ENCODE measurements around the gene LLGL2. TPM values are rescaled to one million over a fixed set of nuclear protein-coding genes. Genes with fewer than 3 reads are reported as not detected.

The LLGL2 gene
- total RNA-seq, 1 experiment from 2014 or later, result 6.1 TPM

DNA sequence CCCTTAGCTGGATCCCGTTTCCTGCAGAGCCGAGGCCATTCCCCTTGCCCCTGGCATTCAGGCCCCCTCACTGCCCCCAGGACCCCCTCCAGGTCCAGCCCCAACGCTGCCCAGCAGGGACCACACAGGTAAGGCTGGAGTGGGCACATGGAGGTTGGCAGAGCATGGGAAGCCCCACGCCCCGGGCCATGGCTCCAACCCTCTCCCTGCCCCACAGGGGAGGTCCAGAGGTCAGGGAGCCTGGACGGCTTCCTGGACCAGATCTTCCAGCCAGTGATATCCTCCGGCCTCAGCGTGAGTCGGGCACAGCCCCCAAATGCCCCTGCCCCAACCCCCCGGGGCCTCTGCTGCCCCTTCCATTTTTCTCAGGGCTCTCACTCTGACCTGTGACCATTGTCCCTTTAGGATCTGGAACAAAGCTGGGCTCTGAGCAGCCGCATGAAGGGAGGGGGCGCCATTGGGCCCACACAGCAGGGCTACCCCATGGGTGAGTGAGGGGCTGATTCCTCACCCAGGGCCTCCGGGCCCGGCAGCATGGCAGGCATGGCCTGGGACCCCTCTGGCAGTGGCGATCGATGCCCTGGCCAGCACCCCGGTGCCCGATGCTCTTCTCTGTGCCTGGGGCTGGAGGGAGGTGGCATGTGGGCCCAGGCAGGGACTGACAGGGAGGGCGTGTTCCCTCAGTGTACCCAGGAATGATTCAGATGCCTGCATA, 89.2 kb downstream of the LLGL2 start:
- H3K27ac ChIP-seq (ENCODE audit: low read length), result no peak overlapping the region
- no peaks in the 10 kb centered on the region for H3K9me2 ChIP-seq (replicated peaks; ENCODE audit: insufficient read depth, low read length)
- no peaks in the 10 kb centered on the region for H3K36me3 ChIP-seq (ENCODE audit: insufficient read depth, low read length)
- H3K4me2 ChIP-seq (ENCODE audit: low read depth, low read length, poor library complexity, severe bottlenecking), result no peak overlapping the region
- no peak for DNase-seq
- no peaks in the 10 kb centered on the region for H3K9me3 ChIP-seq (ENCODE audit: low read length)
- no peaks in the 10 kb centered on the region for H3K79me2 ChIP-seq (ENCODE audit: low read length)
- no peaks in the 10 kb centered on the region for H3K27me3 ChIP-seq (ENCODE audit: low read length)
- no peak overlapping the region for H3K9ac ChIP-seq (ENCODE audit: low read length)
- no peak overlapping the region for H2AFZ ChIP-seq (ENCODE audit: low read length)
- no peaks in the 10 kb centered on the region; the same call in 1 of the 2 replicates for H3K4me1 ChIP-seq (ENCODE audit: low read length)
- H3K4me3 ChIP-seq (ENCODE audit: low read length), result no peak overlapping the region
- no peaks in the 10 kb centered on the region for H4K20me1 ChIP-seq (ENCODE audit: insufficient read depth, low read depth, low read length)

DNA sequence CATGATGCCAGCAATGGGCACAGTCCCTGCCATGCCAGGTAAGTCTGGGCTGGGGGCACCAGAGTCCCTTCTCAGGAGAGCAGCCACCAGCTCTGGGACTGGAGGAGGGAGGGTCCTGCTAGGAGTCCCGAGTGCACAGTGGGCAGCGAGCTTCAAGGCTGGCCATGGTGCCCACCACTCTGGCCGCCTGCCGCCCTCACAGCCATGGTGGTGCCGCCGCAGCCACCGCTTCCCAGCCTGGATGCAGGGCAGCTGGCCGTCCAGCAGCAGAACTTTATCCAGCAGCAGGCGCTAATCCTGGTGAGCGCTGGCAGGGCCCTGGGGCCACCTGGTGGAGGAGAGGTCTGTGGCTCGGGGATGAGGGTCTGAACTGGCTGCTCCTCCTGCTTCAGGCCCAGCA, 89.8 kb downstream of the LLGL2 start:
- 0 out of 2 replicates have a peak, but pooled peaks cover 2% of the 10 kb centered on the region for H4K20me1 ChIP-seq (ENCODE audit: insufficient read depth, low read depth, low read length)
- H3K4me2 ChIP-seq (ENCODE audit: low read depth, low read length, poor library complexity, severe bottlenecking), result no peak overlapping the region
- no peak overlapping the region for H3K9ac ChIP-seq (ENCODE audit: low read length)
- H3K27ac ChIP-seq (ENCODE audit: low read length), result no peak overlapping the region
- no peaks in the 10 kb centered on the region for H3K9me3 ChIP-seq (ENCODE audit: low read length)
- H3K36me3 ChIP-seq (ENCODE audit: insufficient read depth, low read length), result no peaks in the 10 kb centered on the region
- H3K27me3 ChIP-seq (ENCODE audit: low read length), result no peaks in the 10 kb centered on the region
- no peaks in the 10 kb centered on the region for H3K79me2 ChIP-seq (ENCODE audit: low read length)
- no peak for DNase-seq
- no peak overlapping the region for H3K4me3 ChIP-seq (ENCODE audit: low read length)
- no peaks in the 10 kb centered on the region for H3K9me2 ChIP-seq (replicated peaks; ENCODE audit: insufficient read depth, low read length)
- H2AFZ ChIP-seq (ENCODE audit: low read length), result no peak overlapping the region
- no peaks in the 10 kb centered on the region; the same call in 1 of the 2 replicates for H3K4me1 ChIP-seq (ENCODE audit: low read length)

DNA sequence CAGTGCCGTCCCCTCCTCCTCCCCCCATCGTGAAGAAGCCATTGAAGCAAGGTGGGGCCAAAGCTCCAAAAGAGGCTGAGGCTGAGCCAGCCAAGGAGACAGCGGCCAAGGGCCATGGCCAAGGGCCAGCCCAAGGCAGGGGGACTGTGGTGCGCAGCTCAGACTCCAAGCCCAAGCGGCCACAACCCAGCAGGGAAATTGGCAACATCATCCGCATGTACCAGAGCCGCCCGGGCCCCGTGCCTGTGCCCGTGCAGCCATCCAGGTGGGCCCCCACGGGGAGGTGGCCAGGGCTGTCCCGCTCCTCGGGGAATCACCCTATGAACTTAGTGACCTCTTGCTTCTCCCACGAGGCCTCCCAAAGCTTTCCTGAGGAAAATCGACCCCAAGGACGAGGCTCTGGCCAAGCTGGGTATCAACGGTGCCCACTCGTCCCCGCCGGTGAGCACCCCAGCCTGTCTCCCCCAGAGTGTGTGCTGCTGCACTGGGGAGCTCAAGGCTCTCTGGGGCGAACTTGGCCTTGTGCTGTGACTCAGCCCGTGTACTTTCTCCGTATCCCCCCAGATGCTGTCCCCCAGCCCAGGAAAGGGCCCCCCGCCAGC, 91.1 kb downstream of the LLGL2 start:
- H3K27me3 ChIP-seq (ENCODE audit: low read length), result no peaks in the 10 kb centered on the region
- H3K79me2 ChIP-seq (ENCODE audit: low read length), result no peaks in the 10 kb centered on the region
- H3K9me3 ChIP-seq (ENCODE audit: low read length), result no peaks in the 10 kb centered on the region
- H3K36me3 ChIP-seq (ENCODE audit: insufficient read depth, low read length), result no peaks in the 10 kb centered on the region
- H3K9me2 ChIP-seq (replicated peaks; ENCODE audit: insufficient read depth, low read length), result no peaks in the 10 kb centered on the region
- H3K4me3 ChIP-seq (ENCODE audit: low read length), result no peak overlapping the region
- no peak overlapping the region for H2AFZ ChIP-seq (ENCODE audit: low read length)
- no peak overlapping the region for H3K4me2 ChIP-seq (ENCODE audit: low read depth, low read length, poor library complexity, severe bottlenecking)
- no peak overlapping the region for H3K27ac ChIP-seq (ENCODE audit: low read length)
- 0 out of 2 replicates have a peak, but pooled peaks cover 8% of the 10 kb centered on the region for H4K20me1 ChIP-seq (ENCODE audit: insufficient read depth, low read depth, low read length)
- H3K9ac ChIP-seq (ENCODE audit: low read length), result no peak overlapping the region
- H3K4me1 ChIP-seq (ENCODE audit: low read length), result no peaks in the 10 kb centered on the region
- DNase-seq, result no peak

DNA sequence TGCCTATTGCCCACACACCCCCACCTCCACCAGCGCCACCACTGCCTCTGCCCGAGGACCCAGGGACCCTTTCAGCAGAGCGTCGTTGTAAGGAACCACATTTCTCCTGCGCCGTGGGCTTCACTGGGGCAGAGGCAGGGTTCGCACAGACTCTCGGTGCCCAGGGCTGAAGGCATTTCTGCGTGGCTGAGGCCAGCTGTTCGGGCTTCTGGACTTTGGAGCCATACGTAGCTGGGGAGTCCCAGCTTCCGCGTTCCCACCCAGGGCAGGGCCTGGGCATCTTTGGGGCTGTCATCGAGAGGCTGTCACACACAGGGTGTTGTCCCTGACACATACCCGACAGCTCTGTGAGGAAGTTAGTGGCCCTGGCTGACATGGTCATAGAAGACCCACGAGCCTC, 91.7 kb downstream of the LLGL2 start:
- H3K9me3 ChIP-seq (ENCODE audit: low read length), result no peaks in the 10 kb centered on the region
- no peaks in the 10 kb centered on the region for H3K79me2 ChIP-seq (ENCODE audit: low read length)
- no peaks in the 10 kb centered on the region for H3K27me3 ChIP-seq (ENCODE audit: low read length)
- H4K20me1 ChIP-seq (ENCODE audit: insufficient read depth, low read depth, low read length), result 0 out of 2 replicates have a peak, but pooled peaks cover 12% of the 10 kb centered on the region
- no peak overlapping the region for H3K9ac ChIP-seq (ENCODE audit: low read length)
- no peaks in the 10 kb centered on the region for H3K36me3 ChIP-seq (ENCODE audit: insufficient read depth, low read length)
- no peaks in the 10 kb centered on the region for H3K4me1 ChIP-seq (ENCODE audit: low read length)
- H3K4me2 ChIP-seq (ENCODE audit: low read depth, low read length, poor library complexity, severe bottlenecking), result no peak overlapping the region
- H2AFZ ChIP-seq (ENCODE audit: low read length), result no peak overlapping the region
- H3K9me2 ChIP-seq (replicated peaks; ENCODE audit: insufficient read depth, low read length), result no peaks in the 10 kb centered on the region
- DNase-seq, result no peak
- no peak overlapping the region for H3K27ac ChIP-seq (ENCODE audit: low read length)
- H3K4me3 ChIP-seq (ENCODE audit: low read length), result no peak overlapping the region

DNA sequence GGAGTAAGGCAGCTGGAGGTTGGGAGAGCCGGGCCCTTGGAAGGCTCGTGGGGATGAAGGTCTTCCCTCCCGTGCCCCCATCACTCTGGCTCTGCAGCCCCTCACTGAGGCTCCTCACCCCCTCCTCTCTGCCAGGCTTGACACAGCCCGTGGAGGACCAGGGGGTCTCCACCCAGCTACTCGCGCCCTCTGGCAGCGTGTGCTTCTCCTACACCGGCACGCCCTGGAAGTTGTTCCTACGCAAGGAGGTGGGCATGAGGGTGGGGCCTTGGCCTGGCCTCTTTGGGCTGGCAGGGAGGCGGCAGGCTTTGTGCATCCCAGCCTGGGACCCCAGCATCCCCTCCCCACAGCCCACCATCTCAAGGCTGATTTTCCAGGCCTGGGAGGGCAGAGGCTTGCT, 92.2 kb downstream of the LLGL2 start:
- Histone ChIP-seq H3K4me2 (ENCODE audit: low read depth, low read length, poor library complexity, severe bottlenecking) (no peak overlapping the region), H4K20me1 (ENCODE audit: insufficient read depth, low read depth, low read length) (0 out of 2 replicates have a peak, but pooled peaks cover 12% of the 10 kb centered on the region), H3K4me1 (ENCODE audit: low read length) (no peaks in the 10 kb centered on the region), H3K9me3 (ENCODE audit: low read length) (no peaks in the 10 kb centered on the region), H3K36me3 (ENCODE audit: insufficient read depth, low read length) (no peaks in the 10 kb centered on the region), H3K79me2 (ENCODE audit: low read length) (no peaks in the 10 kb centered on the region), H3K9me2 (replicated peaks; ENCODE audit: insufficient read depth, low read length) (no peaks in the 10 kb centered on the region), H3K9ac (ENCODE audit: low read length) (no peak overlapping the region), H3K4me3 (ENCODE audit: low read length) (no peak overlapping the region), H3K27me3 (ENCODE audit: low read length) (no peaks in the 10 kb centered on the region), H3K27ac (ENCODE audit: low read length) (no peak overlapping the region), H2AFZ (ENCODE audit: low read length) (no peak overlapping the region)
- DNase-seq, result no peak

DNA sequence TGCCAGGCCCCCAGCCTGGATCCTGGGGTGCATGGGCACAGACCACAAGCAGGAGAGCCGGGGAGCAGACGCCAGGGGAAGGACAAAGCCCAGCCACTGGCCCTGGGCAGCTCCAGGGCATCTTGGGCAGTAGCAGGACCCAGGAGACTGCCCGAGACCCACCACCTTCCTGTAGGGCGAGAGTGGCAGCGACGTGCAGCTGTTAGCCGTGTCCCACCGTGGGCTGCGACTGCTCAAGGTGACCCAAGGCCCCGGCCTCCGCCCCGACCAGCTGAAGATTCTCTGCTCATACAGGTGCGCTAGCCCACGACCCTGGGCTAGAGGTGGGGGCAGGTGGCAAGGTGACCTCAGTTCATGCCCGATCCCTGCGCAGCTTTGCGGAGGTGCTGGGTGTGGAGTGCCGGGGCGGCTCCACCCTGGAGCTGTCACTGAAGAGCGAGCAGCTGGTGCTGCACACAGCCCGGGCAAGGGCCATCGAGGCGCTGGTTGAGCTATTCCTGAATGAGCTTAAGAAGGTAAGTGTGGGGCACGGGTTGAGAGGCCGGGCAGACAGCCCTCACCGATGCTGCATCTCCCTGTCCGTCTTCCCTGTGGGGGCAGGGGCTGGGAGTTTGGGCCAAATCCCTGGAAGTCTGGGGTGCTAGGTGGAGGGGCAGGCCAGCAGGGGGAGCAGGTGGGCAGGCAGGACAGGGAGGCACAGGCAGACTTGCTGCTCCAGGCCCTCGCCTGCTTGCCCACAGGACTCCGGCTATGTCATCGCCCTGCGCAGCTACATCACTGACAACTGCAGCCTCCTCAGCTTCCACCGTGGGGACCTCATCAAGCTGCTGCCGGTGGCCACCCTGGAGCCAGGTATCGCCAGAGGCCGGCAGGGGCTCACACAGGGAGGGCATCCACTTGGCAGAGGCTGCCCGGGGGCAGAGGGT, 94.3 kb downstream of the LLGL2 start:
- Histone ChIP-seq H3K27me3 (ENCODE audit: low read length) (no peaks in the 10 kb centered on the region), H3K9ac (ENCODE audit: low read length) (no peak overlapping the region), H3K4me1 (ENCODE audit: low read length) (no peaks in the 10 kb centered on the region), H3K9me3 (ENCODE audit: low read length) (no peaks in the 10 kb centered on the region), H3K4me3 (ENCODE audit: low read length) (no peak overlapping the region), H3K27ac (ENCODE audit: low read length) (no peak overlapping the region), H3K4me2 (ENCODE audit: low read depth, low read length, poor library complexity, severe bottlenecking) (no peak overlapping the region), H3K79me2 (ENCODE audit: low read length) (no peaks in the 10 kb centered on the region), H4K20me1 (ENCODE audit: insufficient read depth, low read depth, low read length) (0 out of 2 replicates have a peak, but pooled peaks cover 12% of the 10 kb centered on the region), H2AFZ (ENCODE audit: low read length) (no peak overlapping the region), H3K9me2 (replicated peaks; ENCODE audit: insufficient read depth, low read length) (no peaks in the 10 kb centered on the region), H3K36me3 (ENCODE audit: insufficient read depth, low read length) (no peaks in the 10 kb centered on the region)
- DNase-seq, result no peak

DNA sequence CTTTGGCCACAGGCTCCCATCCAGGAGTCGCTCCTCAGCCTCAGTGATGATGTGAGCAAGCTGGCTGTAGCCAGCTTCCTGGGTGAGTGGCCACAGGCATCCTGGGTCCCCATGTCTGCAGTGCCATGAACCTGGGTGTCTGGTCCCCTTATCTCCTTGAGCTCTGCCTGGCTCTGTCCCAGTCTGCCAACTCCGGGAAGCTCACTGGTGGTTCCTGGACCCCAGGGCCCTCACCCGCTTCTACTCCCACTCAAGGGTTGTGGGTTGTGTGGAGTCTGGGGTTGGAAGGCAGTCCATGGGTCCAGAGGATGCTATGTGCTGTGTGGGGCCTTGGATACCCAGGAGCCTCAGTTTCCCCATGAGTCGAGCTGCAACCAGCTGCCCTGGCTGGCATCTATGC, 96.0 kb downstream of the LLGL2 start:
- Histone ChIP-seq H3K9me2 (replicated peaks; ENCODE audit: insufficient read depth, low read length) (no peaks in the 10 kb centered on the region), H3K9me3 (ENCODE audit: low read length) (no peaks in the 10 kb centered on the region), H3K27ac (ENCODE audit: low read length) (no peak overlapping the region), H3K36me3 (ENCODE audit: insufficient read depth, low read length) (no peaks in the 10 kb centered on the region), H3K9ac (ENCODE audit: low read length) (no peak overlapping the region), H3K4me2 (ENCODE audit: low read depth, low read length, poor library complexity, severe bottlenecking) (no peak overlapping the region), H3K4me1 (ENCODE audit: low read length) (no peaks in the 10 kb centered on the region), H2AFZ (ENCODE audit: low read length) (no peak overlapping the region), H3K4me3 (ENCODE audit: low read length) (no peak overlapping the region), H4K20me1 (ENCODE audit: insufficient read depth, low read depth, low read length) (0 out of 2 replicates have a peak, but pooled peaks cover 12% of the 10 kb centered on the region), H3K27me3 (ENCODE audit: low read length) (no peaks in the 10 kb centered on the region), H3K79me2 (ENCODE audit: low read length) (no peaks in the 10 kb centered on the region)
- no peak for DNase-seq

DNA sequence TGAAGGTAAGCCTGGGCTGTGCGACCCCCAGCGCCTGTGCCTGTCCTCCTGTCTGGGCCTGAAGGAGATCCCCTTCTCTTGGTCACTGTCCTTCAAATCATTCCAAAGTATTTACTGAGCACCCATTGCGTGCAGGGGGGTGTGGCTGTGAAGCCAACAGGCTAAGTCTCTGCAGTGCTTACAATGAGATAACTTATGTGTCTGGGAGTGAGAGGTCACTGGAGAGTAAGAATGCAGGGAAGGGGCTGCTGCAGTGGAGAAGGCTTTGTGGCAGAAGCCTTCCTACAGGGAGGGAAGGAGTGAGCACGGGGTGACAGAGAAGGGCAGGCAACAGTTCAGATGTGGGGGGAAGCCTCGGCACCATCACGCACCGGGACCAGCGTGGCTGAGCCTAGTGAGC, 96.6 kb downstream of the LLGL2 start:
- no peaks in the 10 kb centered on the region for H3K79me2 ChIP-seq (ENCODE audit: low read length)
- no peaks in the 10 kb centered on the region for H3K9me2 ChIP-seq (replicated peaks; ENCODE audit: insufficient read depth, low read length)
- H4K20me1 ChIP-seq (ENCODE audit: insufficient read depth, low read depth, low read length), result 0 out of 2 replicates have a peak, but pooled peaks cover 12% of the 10 kb centered on the region
- no peaks in the 10 kb centered on the region for H3K36me3 ChIP-seq (ENCODE audit: insufficient read depth, low read length)
- no peak overlapping the region for H3K27ac ChIP-seq (ENCODE audit: low read length)
- H3K9me3 ChIP-seq (ENCODE audit: low read length), result no peaks in the 10 kb centered on the region
- H3K9ac ChIP-seq (ENCODE audit: low read length), result no peak overlapping the region
- no peaks in the 10 kb centered on the region for H3K27me3 ChIP-seq (ENCODE audit: low read length)
- no peak overlapping the region for H3K4me3 ChIP-seq (ENCODE audit: low read length)
- no peak for DNase-seq
- no peak overlapping the region for H3K4me2 ChIP-seq (ENCODE audit: low read depth, low read length, poor library complexity, severe bottlenecking)
- no peak overlapping the region for H2AFZ ChIP-seq (ENCODE audit: low read length)
- H3K4me1 ChIP-seq (ENCODE audit: low read length), result no peaks in the 10 kb centered on the region

Data from Karpas-422 (cell line).